Measurements from ENCODE around the gene SLC4A1AP. TPM values are rescaled to one million over a fixed set of nuclear protein-coding genes. Genes with fewer than 3 reads are reported as not detected.

Gene SLC4A1AP
- total and polyA plus RNA-seq, 2 of the 13 experiments (the other 11 are each of a cell fraction or from before 2014, with no cell fraction given): 15.3 to 44.6 TPM

DNA sequence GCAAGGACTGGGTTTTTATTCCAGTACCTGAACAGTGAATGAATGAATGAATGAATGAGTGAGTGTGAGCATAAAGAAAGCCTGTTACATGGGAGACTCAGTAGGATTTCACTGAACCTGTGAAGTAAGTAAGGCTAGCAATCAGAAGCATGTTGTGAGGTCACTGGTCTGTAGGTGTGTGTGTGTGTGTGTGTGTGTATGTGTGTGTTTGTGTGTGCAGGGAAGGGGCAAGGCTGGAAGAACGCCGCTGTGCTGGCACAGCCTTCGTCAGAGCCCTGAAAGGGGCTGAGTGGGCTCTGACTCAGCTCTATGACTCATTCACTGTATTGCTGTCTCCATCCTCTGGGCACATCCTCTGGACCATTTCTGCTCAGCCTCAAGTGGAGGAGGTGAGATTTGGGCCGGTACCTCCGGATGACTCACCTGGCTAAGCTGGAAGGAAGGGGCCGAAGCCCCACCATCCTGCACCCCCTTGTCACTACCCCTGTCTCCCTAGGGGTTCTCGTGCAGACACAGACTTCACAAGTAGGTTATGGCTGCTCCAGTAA lies 56.4 kb downstream of the SLC4A1AP start (continued):
- TF ChIP-seq CREB1 (IDR thresholded peaks at IDR 0.05): peak; percentile 82
- peak; percentile 56 for TF ChIP-seq CREB1 (CRISPR knock-in tag; IDR thresholded peaks at IDR 0.05)
- no peak for TF ChIP-seq KMT2A (CRISPR knock-in tag; IDR thresholded peaks at IDR 0.05)
- no peak for TF ChIP-seq REXO4 (CRISPR knock-in tag; IDR thresholded peaks at IDR 0.05; ENCODE audit: borderline replicate concordance)
- peak; percentile 30 for TF ChIP-seq ZEB1 (IDR thresholded peaks at IDR 0.05; ENCODE audit: insufficient replicate concordance, low read depth)
- TF ChIP-seq SMAD1 (CRISPR knock-in tag; IDR thresholded peaks at IDR 0.05; ENCODE audit: borderline replicate concordance, low read depth): no peak
- peak; percentile 82 for TF ChIP-seq JUN (CRISPR knock-in tag; IDR thresholded peaks at IDR 0.05)
- peak; percentile 23; the same call in 1 of the 2 replicates for TF ChIP-seq SAP130 (CRISPR knock-in tag; IDR thresholded peaks at IDR 0.05; ENCODE audit: low read depth)
- peak; percentile 97 for TF ChIP-seq FOSL2 (CRISPR knock-in tag; IDR thresholded peaks at IDR 0.05)
- peak; percentile 73 for TF ChIP-seq MAFF (IDR thresholded peaks at IDR 0.05; ENCODE audit: low read depth, low read length)
- no peak for TF ChIP-seq PAF1 (CRISPR knock-in tag; IDR thresholded peaks at IDR 0.05)
- peak; percentile 61; the same call in 1 of the 2 replicates for TF ChIP-seq FOSL1 (CRISPR knock-in tag; IDR thresholded peaks at IDR 0.05; ENCODE audit: borderline replicate concordance)
- TF ChIP-seq TIGD3 (CRISPR knock-in tag; IDR thresholded peaks at IDR 0.05; ENCODE audit: borderline replicate concordance): no peak
- no peak for TF ChIP-seq GZF1 (CRISPR knock-in tag; IDR thresholded peaks at IDR 0.05)
- TF ChIP-seq MAFG (CRISPR knock-in tag; IDR thresholded peaks at IDR 0.05): peak; percentile 65; the same call in 1 of the 2 replicates
- TF ChIP-seq ZFP36L1 (CRISPR knock-in tag; IDR thresholded peaks at IDR 0.05): no peak

All from HepG2 (cell line).